CD14-positive monocyte (primary cell): ENCODE measurements around the gene DNTTIP2. TPM values are rescaled to one million over a fixed set of nuclear protein-coding genes. Genes with fewer than 3 reads are reported as not detected.

Source experiments
- DNase-seq, 3 donors: peaks; one replicate each; pipeline ENCODE4 v3.0.0-alpha.2; 2011 to 2022
- H2AFZ ChIP-seq: 2 replicates; pipeline ENCODE4 v1.6.0; 2012; ENCODE audit warnings: mild to moderate bottlenecking, low read depth, low read length, inconsistent platforms; ENCODE audit not compliant: insufficient read depth, poor library complexity, severe bottlenecking
- H3K27ac ChIP-seq, 2 donors: 1 replicate in 1 of 2; 2 replicates in 1 of 2; pipeline ENCODE4 v1.5.1; 2012 to 2013; ENCODE audit warnings: low read length in 2 of 2, control low read depth in 1 of 2, inconsistent platforms in 1 of 2, low read depth in 1 of 2, mild to moderate bottlenecking in 1 of 2
- H3K27me3 ChIP-seq, 2 donors: one replicate each; pipeline versions ENCODE4 v1.6.0 to v1.6.1; 2011 to 2013; ENCODE audit warnings: low read length in 2 of 2; ENCODE audit not compliant: control insufficient read depth in 2 of 2, insufficient read depth in 2 of 2
- H3K36me3 ChIP-seq, 2 donors: replicated peaks in 1 of 2; 1 replicate in 1 of 2; 2 replicates in 1 of 2; pipeline versions ENCODE4 v1.5.1 to v1.6.1; 2012 to 2013; ENCODE audit warnings: low read length in 2 of 2, control low read depth in 1 of 2, inconsistent platforms in 1 of 2, mild to moderate bottlenecking in 1 of 2; ENCODE audit not compliant: insufficient read depth in 2 of 2, control insufficient read depth in 1 of 2
- H3K4me1 ChIP-seq, 2 donors: 1 replicate in 1 of 2; 2 replicates in 1 of 2; pipeline versions ENCODE4 v1.5.1 to v1.6.1; 2012 to 2013; ENCODE audit warnings: low read length in 2 of 2, control low read depth in 1 of 2, inconsistent platforms in 1 of 2, mild to moderate bottlenecking in 1 of 2, moderate library complexity in 1 of 2; ENCODE audit not compliant: insufficient read depth in 2 of 2, control insufficient read depth in 1 of 2
- H3K4me2 ChIP-seq: replicated peaks from 2 replicates; pipeline ENCODE3; 2012; ENCODE audit warnings: low read length, moderate library complexity, mild to moderate bottlenecking; ENCODE audit not compliant: poor library complexity, severe bottlenecking; ENCODE audit errors: extremely low read depth
- H3K4me3 ChIP-seq, 3 experiments: fragments of 200-600 bp in 1 of 3; sonication (generic) in 1 of 3; replicated peaks in 1 of 3; 1 replicate in 2 of 3; 2 replicates in 1 of 3; pipeline ENCODE4 v1.5.1; 2011 to 2013; ENCODE audit warnings: low read length in 3 of 3, mild to moderate bottlenecking in 3 of 3, control low read depth in 2 of 3, low read depth in 2 of 3, inconsistent platforms in 1 of 3, moderate library complexity in 1 of 3
- H3K79me2 ChIP-seq: 2 replicates; pipeline ENCODE4 v1.6.0; 2012; ENCODE audit warnings: mild to moderate bottlenecking, control low read depth, inconsistent platforms, low read length, moderate library complexity; ENCODE audit not compliant: insufficient read depth
- H3K9ac ChIP-seq: 2 replicates; pipeline ENCODE4 v1.6.0; 2017; ENCODE audit warnings: low read length, mild to moderate bottlenecking; ENCODE audit not compliant: insufficient read depth, poor library complexity, severe bottlenecking
- H3K9me3 ChIP-seq, 2 donors: replicated peaks in 1 of 2; 1 replicate in 1 of 2; 2 replicates in 1 of 2; pipeline versions ENCODE4 v1.5.1 to v1.6.1; 2012 to 2013; ENCODE audit warnings: low read length in 2 of 2, control low read depth in 1 of 2; ENCODE audit not compliant: control insufficient read depth in 1 of 2, insufficient read depth in 1 of 2
- H4K20me1 ChIP-seq: 2 replicates; pipeline ENCODE4 v1.6.0; 2012; ENCODE audit warnings: mild to moderate bottlenecking, low read length, control low read depth, moderate library complexity; ENCODE audit not compliant: insufficient read depth
- H3K27ac Mint-ChIP-seq, 7 donors: one replicate each; pipeline ENCODE4 v1.8.0; 2020; ENCODE audit warnings: mild to moderate bottlenecking in 7 of 7, mixed read lengths in 7 of 7, moderate library complexity in 6 of 7, inconsistent platforms in 2 of 7
- H3K27me3 Mint-ChIP-seq, 3 donors: one replicate each; pipeline ENCODE4 v1.8.0; 2021 to 2022; ENCODE audit warnings: low read depth in 3 of 3, mild to moderate bottlenecking in 3 of 3, mixed read lengths in 3 of 3, moderate library complexity in 3 of 3, inconsistent platforms in 1 of 3
- H3K36me3 Mint-ChIP-seq, 2 donors: one replicate each; pipeline ENCODE4 v1.8.0; 2020; ENCODE audit warnings: mixed read lengths in 2 of 2, inconsistent platforms in 1 of 2, mild to moderate bottlenecking in 1 of 2
- H3K4me1 Mint-ChIP-seq: one replicate; pipeline ENCODE4 v1.8.0; 2020; ENCODE audit warnings: mild to moderate bottlenecking, mixed read lengths
- H3K4me3 Mint-ChIP-seq, 2 donors: one replicate each; pipeline ENCODE4 v1.8.0; 2020; ENCODE audit warnings: mild to moderate bottlenecking in 2 of 2, mixed read lengths in 2 of 2, moderate library complexity in 1 of 2
- H3K9me3 Mint-ChIP-seq, 7 donors: one replicate each; pipeline ENCODE4 v1.8.0; 2020 to 2022; ENCODE audit warnings: mixed read lengths in 7 of 7, mild to moderate bottlenecking in 6 of 7, moderate library complexity in 6 of 7, inconsistent platforms in 2 of 7
- WGBS: methylation state at CpG from one replicate; pipeline ENCODE4 v1.1.5; 2013; ENCODE audit warnings: missing lambda C conversion rate; ENCODE audit not compliant: insufficient coverage; 5-methylcytosine and 5-hydroxymethylcytosine counted together
- intact Hi-C, 2 donors: fragments of 100-400 bp; cut with micrococcal nuclease; formaldehyde crosslinking; loops; one replicate each; pipeline versions ENCODE4 v1.15.0 to v1.15.1; 2023
- polyA plus RNA-seq, 3 donors: library from polyadenylated mRNA; depleted of rRNA in 1 of 3; unstranded in 2 of 3; stranded (reverse) in 1 of 3; fragments of 300-500 nt in 2 of 3; fragments of >200 nt in 1 of 3; fragmentation: Illumina TruSeq in 2 of 3; gene quantifications; 1 replicate in 2 of 3; 2 replicates in 1 of 3; pipeline ENCODE4 v1.2.3, GENCODE V29; 2012 to 2021
- TF ChIP-seq, protein P1 (sequence below): fragments of 200-600 bp; IDR thresholded peaks from one replicate; pipeline ENCODE4 v1.8.0; 2022; ENCODE audit warnings: antibody characterized with exemption, mild to moderate bottlenecking

DNTTIP2 gene
- polyA plus RNA-seq, 3 donors: 21.1 to 68.8 (median 42.1) TPM

DNA sequence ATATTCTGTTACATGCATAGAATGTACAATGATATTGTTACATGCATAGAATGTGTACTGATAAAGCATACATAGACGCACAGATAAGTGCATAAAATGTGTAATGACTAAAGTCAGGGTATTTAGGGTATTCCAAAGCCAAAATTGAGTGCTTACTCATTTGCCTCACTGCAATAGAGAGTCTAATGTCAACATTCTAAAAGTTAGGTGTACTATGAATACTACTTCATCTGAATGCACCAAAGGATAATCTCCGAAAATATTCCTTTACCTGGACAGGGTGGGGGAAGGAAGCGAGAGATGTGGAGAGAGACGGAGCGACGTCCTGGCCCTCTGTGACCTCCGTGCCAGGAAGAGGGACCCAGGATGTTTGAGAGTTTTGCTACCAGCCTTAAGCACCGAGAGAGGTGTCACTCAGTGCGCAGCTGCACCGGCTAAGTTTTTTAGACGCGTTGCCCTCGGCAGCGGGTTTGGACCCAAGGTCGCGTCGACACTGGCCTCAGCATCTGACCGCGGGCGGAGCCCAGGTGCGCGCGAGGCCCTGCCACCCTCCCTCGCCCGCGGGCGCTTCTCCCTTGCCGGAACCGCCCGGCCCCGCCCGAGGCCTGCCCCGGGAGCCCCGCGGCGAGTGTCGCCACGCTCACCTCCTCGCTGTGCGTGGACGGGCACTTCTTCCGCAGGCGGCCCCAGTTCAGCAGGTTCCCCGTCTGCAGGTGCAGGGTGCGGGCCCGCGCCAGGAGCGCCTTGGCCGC lies 29.6 kb upstream of the DNTTIP2 start:
- peaks cover 32% of the 10 kb centered on the region for H3K79me2 ChIP-seq
- peaks cover 30% of the 10 kb centered on the region for H3K4me1 Mint-ChIP-seq
- peaks cover 0 to 2% of the 10 kb centered on the region in 2 donors for H3K36me3 Mint-ChIP-seq
- peak overlapping the region; percentile 30 to 86 (median 78) for H3K4me3 ChIP-seq
- DNase-seq: peak; percentile 9 to 31 (median 10)
- H4K20me1 ChIP-seq: no peaks in the 10 kb centered on the region
- H3K36me3 ChIP-seq: no peaks in the 10 kb centered on the region
- H3K4me3 Mint-ChIP-seq: peak overlapping the region; percentile 76 to 87
- H3K9ac ChIP-seq: peak overlapping the region; percentile 71
- intact Hi-C loops: loop anchor here (2.0 kb wide), 2 partner anchors 30 to 62 kb away; partner anchors contain the start of gene DNTTIP2 (in 1 of the 2)
- H3K4me1 ChIP-seq: peaks cover 19 to 36% of the 10 kb centered on the region in 2 donors
- H3K27ac Mint-ChIP-seq: peak overlapping the region in 4 of 7 donors; percentile 41 to 86 (median 59)
- H2AFZ ChIP-seq: peak overlapping the region; percentile 89
- H3K27ac ChIP-seq: peak overlapping the region in 1 of 2 donors; percentile 14
- TF ChIP-seq, protein P1, sequence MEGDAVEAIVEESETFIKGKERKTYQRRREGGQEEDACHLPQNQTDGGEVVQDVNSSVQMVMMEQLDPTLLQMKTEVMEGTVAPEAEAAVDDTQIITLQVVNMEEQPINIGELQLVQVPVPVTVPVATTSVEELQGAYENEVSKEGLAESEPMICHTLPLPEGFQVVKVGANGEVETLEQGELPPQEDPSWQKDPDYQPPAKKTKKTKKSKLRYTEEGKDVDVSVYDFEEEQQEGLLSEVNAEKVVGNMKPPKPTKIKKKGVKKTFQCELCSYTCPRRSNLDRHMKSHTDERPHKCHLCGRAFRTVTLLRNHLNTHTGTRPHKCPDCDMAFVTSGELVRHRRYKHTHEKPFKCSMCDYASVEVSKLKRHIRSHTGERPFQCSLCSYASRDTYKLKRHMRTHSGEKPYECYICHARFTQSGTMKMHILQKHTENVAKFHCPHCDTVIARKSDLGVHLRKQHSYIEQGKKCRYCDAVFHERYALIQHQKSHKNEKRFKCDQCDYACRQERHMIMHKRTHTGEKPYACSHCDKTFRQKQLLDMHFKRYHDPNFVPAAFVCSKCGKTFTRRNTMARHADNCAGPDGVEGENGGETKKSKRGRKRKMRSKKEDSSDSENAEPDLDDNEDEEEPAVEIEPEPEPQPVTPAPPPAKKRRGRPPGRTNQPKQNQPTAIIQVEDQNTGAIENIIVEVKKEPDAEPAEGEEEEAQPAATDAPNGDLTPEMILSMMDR: no peak
- no peaks in the 10 kb centered on the region for H3K9me3 ChIP-seq
- WGBS: under 1% methylated on average over 47 of the region's 49 CpGs
- peaks cover 4 to 9% (median 8%) of the 10 kb centered on the region in 3 donors for H3K27me3 Mint-ChIP-seq
- H3K27me3 ChIP-seq: no peaks in the 10 kb centered on the region
- peak overlapping the region; percentile 93 for H3K4me2 ChIP-seq
- H3K9me3 Mint-ChIP-seq: peaks cover 0 to 5% (median 0%) of the 10 kb centered on the region in 7 donors

DNA sequence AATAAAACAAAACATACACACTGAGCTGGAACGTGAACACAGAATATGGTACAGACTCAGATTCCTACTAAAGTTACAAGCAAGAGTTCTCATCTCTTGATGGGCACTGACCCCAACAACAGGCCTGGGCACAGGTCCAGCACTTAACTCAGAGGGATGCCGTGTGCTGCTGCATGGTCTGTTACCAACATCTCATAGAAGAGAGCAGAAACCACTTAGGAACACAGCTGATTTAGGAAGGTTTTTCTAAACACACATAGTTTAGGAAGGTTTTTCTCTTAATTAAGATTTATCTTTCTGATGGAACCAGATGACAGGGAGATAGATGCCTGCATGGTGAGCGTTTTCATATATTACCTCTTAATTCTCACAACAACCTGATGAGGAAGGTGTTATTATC lies 28.7 kb upstream of the DNTTIP2 start:
- DNase-seq: no peak
- Mint-ChIP-seq H3K27me3 (peaks cover 2 to 6% (median 6%) of the 10 kb centered on the region in 3 donors), H3K4me3 (no peak overlapping the region), H3K36me3 (peaks cover 0 to 3% of the 10 kb centered on the region in 2 donors), H3K9me3 (peaks cover 0 to 5% (median 0%) of the 10 kb centered on the region in 7 donors), H3K27ac (peak overlapping the region in 2 of 7 donors; percentile 42 to 46), H3K4me1 (peaks cover 30% of the 10 kb centered on the region)
- Histone ChIP-seq H3K9me3 (no peaks in the 10 kb centered on the region), H3K36me3 (no peaks in the 10 kb centered on the region), H3K4me2 (no peak overlapping the region), H3K4me3 (no peak overlapping the region), H4K20me1 (no peaks in the 10 kb centered on the region), H3K27ac (no peak overlapping the region), H3K9ac (no peak overlapping the region), H3K4me1 (peaks cover 19 to 37% of the 10 kb centered on the region in 2 donors), H3K27me3 (no peaks in the 10 kb centered on the region), H3K79me2 (peaks cover 32% of the 10 kb centered on the region), H2AFZ (no peak overlapping the region)
- intact Hi-C loops: loop anchor here (2.0 kb wide), 2 partner anchors 29 to 61 kb away; partner anchors contain the start of gene DNTTIP2 (in 1 of the 2)
- TF ChIP-seq, protein P1: no peak
- no CpG with 5 or more reads among the region's 3 CpGs for WGBS
